BE2C (cell line): Measurements from ENCODE around the gene RNF41. TPM values are rescaled to one million over a fixed set of nuclear protein-coding genes. Genes with fewer than 3 reads are reported as not detected.
A peak's percentile ranks its signal among the peaks of the same experiment; 100 is the strongest.
"Not testable (repeated sequence)": the region's sequence is repeated elsewhere in the genome, so short reads cannot be mapped to it uniquely, and the experiment has no call there.

ENCODE experiments used
- DNase-seq: peaks from one replicate; pipeline ENCODE4 v3.0.0-alpha.2; 2020
- H3K27me3 ChIP-seq: fragments of 250-450 bp; sonication (Bioruptor Pico); 2 replicates; pipeline ENCODE4 v1.5.1; 2020; ENCODE audit warnings: mild to moderate bottlenecking
- H3K36me3 ChIP-seq: fragments of 250-450 bp; sonication (Bioruptor Pico); 2 replicates; pipeline ENCODE4 v1.5.1; 2020; ENCODE audit warnings: mild to moderate bottlenecking
- H3K4me1 ChIP-seq: fragments of 250-450 bp; sonication (Bioruptor Pico); 2 replicates; pipeline ENCODE4 v1.5.1; 2020
- H3K4me3 ChIP-seq: 2 replicates; pipeline ENCODE4 v1.5.1; 2011; ENCODE audit warnings: low read depth, low read length
- H3K9me3 ChIP-seq: fragments of 250-450 bp; sonication (Bioruptor Pico); 2 replicates; pipeline ENCODE4 v1.5.1; 2020
- CTCF ChIP-seq: IDR thresholded peaks from 2 replicates; pipeline ENCODE4 v1.5.1; 2012; ENCODE audit warnings: mild to moderate bottlenecking, low read depth, low read length
- polyA plus RNA-seq: library from polyadenylated mRNA; unstranded; fragments of >200 nt; gene quantifications from one replicate; pipeline ENCODE4 v1.2.1, GENCODE V29; 2012; ENCODE audit warnings: low read depth, missing spikeins; ENCODE audit not compliant: insufficient read length, insufficient read depth

Gene RNF41
- 82.7 TPM for polyA plus RNA-seq

GRCh38 chr12:56221757-56222530, at the start of gene RNF41:
TSS of gene RNF41 (minus strand) at chr12:56221922. CDS start at chr12:56214047, 7,875 bp downstream.
- no peaks in the 10 kb centered on the region for H3K36me3 ChIP-seq
- H3K4me1 ChIP-seq, result no peaks in the 10 kb centered on the region
- peak; percentile 98 for DNase-seq
- H3K9me3 ChIP-seq, result no peaks in the 10 kb centered on the region
- peak within 1 kb of the TSS; percentile 96 for H3K4me3 ChIP-seq
- no peak for TF ChIP-seq CTCF
- H3K27me3 ChIP-seq, result no peaks in the 10 kb centered on the region

- DNase-seq, result no peak
- peaks cover 60% of the 10 kb centered on the region for H3K36me3 ChIP-seq
- H3K4me1 ChIP-seq, result no peaks in the 10 kb centered on the region
- H3K4me3 ChIP-seq, result no peak overlapping the region
- no peaks in the 10 kb centered on the region for H3K9me3 ChIP-seq
- TF ChIP-seq CTCF, result peak; percentile 68
- H3K27me3 ChIP-seq, result no peaks in the 10 kb centered on the region
Measured at GRCh38 chr12:56271031-56271430, 49.3 kb upstream of the RNF41 start.

- Histone ChIP-seq H3K4me1 (no peaks in the 10 kb centered on the region), H3K9me3 (no peaks in the 10 kb centered on the region), H3K36me3 (peaks cover 27% of the 10 kb centered on the region), H3K27me3 (no peaks in the 10 kb centered on the region), H3K4me3 (peak overlapping the region; percentile 87)
- DNase-seq, result no peak
- no peak for TF ChIP-seq CTCF
Measured at GRCh38 chr12:56267443-56268071, 45.8 kb upstream of the RNF41 start.

GRCh38 chr12:56266693-56267442, 45.1 kb upstream of the RNF41 start, which contains the start of gene COQ10A:
TSS of gene COQ10A (plus strand) at chr12:56266942. CDS start at chr12:56267119, 177 bp downstream.
- DNase-seq, result peak; percentile 91
- Histone ChIP-seq H3K9me3 (no peaks in the 10 kb centered on the region), H3K4me1 (no peaks in the 10 kb centered on the region), H3K27me3 (no peaks in the 10 kb centered on the region), H3K4me3 (peak within 1 kb of the TSS; percentile 87), H3K36me3 (peaks cover 25% of the 10 kb centered on the region)
- peak; percentile 77 for TF ChIP-seq CTCF

GRCh38 chr12:56266068-56266692, 44.5 kb upstream of the RNF41 start:
- not testable (repeated sequence) for H3K4me1 ChIP-seq, H3K27me3 ChIP-seq, H3K9me3 ChIP-seq, DNase-seq
- Histone ChIP-seq H3K36me3 (peaks cover 21% of the 10 kb centered on the region), H3K4me3 (peak overlapping the region; percentile 87)

- DNase-seq, H3K4me3 ChIP-seq, H3K36me3 ChIP-seq, H3K27me3 ChIP-seq, H3K9me3 ChIP-seq, H3K4me1 ChIP-seq: not testable (repeated sequence)
- TF ChIP-seq CTCF, result peak; percentile 19; the same call in 1 of the 2 replicates
Measured at GRCh38 chr12:56262955-56263354, 41.2 kb upstream of the RNF41 start.
